ENCODE results near the gene MYMK.

GRCh38 chr9:133546287-133546680 lies 21.5 kb upstream of the MYMK start:
- TF ChIP-seq CTCF (IDR thresholded peaks at IDR 0.05): no peak
- no peak for TF ChIP-seq POLR2A (IDR thresholded peaks at IDR 0.05)

Measured in esophagus squamous epithelium (tissue), 4 donors.